HUES48 (cell line): Measurements from ENCODE around the gene PKP1.
A peak's percentile ranks its signal among the peaks of the same experiment; 100 is the strongest.
"Not testable (repeated sequence)": the region's sequence is repeated elsewhere in the genome, so short reads cannot be mapped to it uniquely, and the experiment has no call there.

Experiments used
- H3K27ac ChIP-seq: one replicate; pipeline ENCODE4 v1.7.0; 2013; ENCODE audit warnings: low read depth, low read length, inconsistent platforms
- H3K27me3 ChIP-seq: 2 replicates; pipeline ENCODE4 v1.6.1; 2013; ENCODE audit warnings: mild to moderate bottlenecking, low read length; ENCODE audit not compliant: control insufficient read depth, insufficient read depth
- H3K36me3 ChIP-seq: 2 replicates; pipeline ENCODE4 v1.6.1; 2013; ENCODE audit warnings: low read length; ENCODE audit not compliant: control insufficient read depth, insufficient read depth
- H3K4me1 ChIP-seq: 2 replicates; pipeline ENCODE4 v1.6.1; 2013; ENCODE audit warnings: mild to moderate bottlenecking, low read length; ENCODE audit not compliant: control insufficient read depth, insufficient read depth
- H3K4me3 ChIP-seq: 2 replicates; pipeline ENCODE4 v1.5.1; 2013; ENCODE audit warnings: mild to moderate bottlenecking, low read depth, low read length
- H3K9ac ChIP-seq: 2 replicates; pipeline ENCODE4 v1.6.1; 2013; ENCODE audit warnings: mild to moderate bottlenecking, low read depth, low read length, moderate library complexity
- H3K9me3 ChIP-seq: 2 replicates; pipeline ENCODE4 v1.6.1; 2013; ENCODE audit warnings: low read length; ENCODE audit not compliant: control insufficient read depth, insufficient read depth

PKP1 gene

GRCh38 chr1:201282931-201283829, at the start of gene PKP1:
TSS of gene PKP1 (plus strand) at chr1:201283506. CDS start at chr1:201283703, 197 bp downstream.
- H3K4me1 ChIP-seq, result 0 out of 2 replicates have a peak, but pooled peaks cover 3% of the 10 kb centered on the region
- no peaks in the 10 kb centered on the region for H3K9me3 ChIP-seq
- H3K9ac ChIP-seq, result no peak within 1 kb of the TSS; the same call in 1 of the 2 replicates
- peaks cover 37% of the 10 kb centered on the region for H3K27me3 ChIP-seq
- no peak within 1 kb of the TSS for H3K27ac ChIP-seq
- H3K4me3 ChIP-seq, result peak within 1 kb of the TSS; percentile 39
- H3K36me3 ChIP-seq, result no peaks in the 10 kb centered on the region

GRCh38 chr1:201239646-201240045, 43.7 kb upstream of the PKP1 start:
- not testable (repeated sequence) for H3K4me1 ChIP-seq, H3K36me3 ChIP-seq, H3K27ac ChIP-seq, H3K27me3 ChIP-seq, H3K4me3 ChIP-seq, H3K9ac ChIP-seq, H3K9me3 ChIP-seq

DNA sequence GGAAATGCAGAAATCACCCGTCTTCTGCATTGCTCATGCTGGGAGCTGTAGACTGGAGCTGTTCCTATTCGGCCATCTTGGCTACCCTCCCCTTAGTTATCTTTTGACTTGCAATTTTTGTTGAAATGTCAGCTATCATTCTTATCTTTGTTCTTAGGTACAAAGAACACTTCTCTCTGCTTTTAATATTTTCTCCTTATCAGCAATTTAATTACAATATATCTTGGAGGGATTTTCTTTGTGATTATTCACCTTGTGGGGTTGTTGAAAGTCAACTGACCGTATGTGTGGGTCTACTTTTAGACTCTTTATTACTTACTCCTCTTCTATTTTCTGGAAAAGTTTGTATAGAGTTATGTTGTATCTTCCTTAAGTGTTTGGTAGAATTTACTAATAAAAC, 43.1 kb upstream of the PKP1 start:
- no peak overlapping the region for H3K9ac ChIP-seq
- H3K4me1 ChIP-seq, result no peaks in the 10 kb centered on the region
- H3K27ac ChIP-seq, result no peak overlapping the region
- no peaks in the 10 kb centered on the region for H3K36me3 ChIP-seq
- no peaks in the 10 kb centered on the region; the same call in 1 of the 2 replicates for H3K9me3 ChIP-seq
- H3K27me3 ChIP-seq, result no peaks in the 10 kb centered on the region
- H3K4me3 ChIP-seq, result no peak overlapping the region

- H3K36me3 ChIP-seq, result no peaks in the 10 kb centered on the region
- no peaks in the 10 kb centered on the region; the same call in 1 of the 2 replicates for H3K9me3 ChIP-seq
- no peak overlapping the region for H3K4me3 ChIP-seq
- no peak overlapping the region for H3K9ac ChIP-seq
- no peak overlapping the region for H3K27ac ChIP-seq
- H3K4me1 ChIP-seq, result no peaks in the 10 kb centered on the region
- H3K27me3 ChIP-seq, result no peaks in the 10 kb centered on the region
Observed at GRCh38 chr1:201241736-201242135, 41.6 kb upstream of the PKP1 start.

DNA sequence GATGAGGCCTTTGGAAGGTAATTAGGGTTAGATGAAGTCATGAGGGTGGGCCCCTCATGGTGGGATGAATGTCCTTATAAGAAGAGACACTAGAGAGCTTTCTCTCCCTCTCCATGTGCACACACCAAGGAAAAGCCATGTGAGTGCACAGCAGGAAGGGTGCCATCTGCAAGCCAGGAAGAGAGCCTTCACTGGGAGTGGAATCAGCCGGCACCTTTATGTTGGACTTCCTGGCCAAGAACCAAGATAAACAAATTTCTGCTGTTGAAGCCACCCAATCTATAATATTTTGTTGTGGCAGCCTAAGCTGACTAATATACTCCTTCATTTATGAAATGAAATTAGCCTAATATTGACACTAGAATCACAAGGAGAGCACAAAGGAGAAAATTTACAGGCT, 38.2 kb upstream of the PKP1 start:
- H3K27ac ChIP-seq, result no peak overlapping the region
- H3K36me3 ChIP-seq, result no peaks in the 10 kb centered on the region
- H3K9ac ChIP-seq, result no peak overlapping the region
- H3K27me3 ChIP-seq, result no peaks in the 10 kb centered on the region
- no peaks in the 10 kb centered on the region for H3K9me3 ChIP-seq
- H3K4me3 ChIP-seq, result no peak overlapping the region
- H3K4me1 ChIP-seq, result no peaks in the 10 kb centered on the region

DNA sequence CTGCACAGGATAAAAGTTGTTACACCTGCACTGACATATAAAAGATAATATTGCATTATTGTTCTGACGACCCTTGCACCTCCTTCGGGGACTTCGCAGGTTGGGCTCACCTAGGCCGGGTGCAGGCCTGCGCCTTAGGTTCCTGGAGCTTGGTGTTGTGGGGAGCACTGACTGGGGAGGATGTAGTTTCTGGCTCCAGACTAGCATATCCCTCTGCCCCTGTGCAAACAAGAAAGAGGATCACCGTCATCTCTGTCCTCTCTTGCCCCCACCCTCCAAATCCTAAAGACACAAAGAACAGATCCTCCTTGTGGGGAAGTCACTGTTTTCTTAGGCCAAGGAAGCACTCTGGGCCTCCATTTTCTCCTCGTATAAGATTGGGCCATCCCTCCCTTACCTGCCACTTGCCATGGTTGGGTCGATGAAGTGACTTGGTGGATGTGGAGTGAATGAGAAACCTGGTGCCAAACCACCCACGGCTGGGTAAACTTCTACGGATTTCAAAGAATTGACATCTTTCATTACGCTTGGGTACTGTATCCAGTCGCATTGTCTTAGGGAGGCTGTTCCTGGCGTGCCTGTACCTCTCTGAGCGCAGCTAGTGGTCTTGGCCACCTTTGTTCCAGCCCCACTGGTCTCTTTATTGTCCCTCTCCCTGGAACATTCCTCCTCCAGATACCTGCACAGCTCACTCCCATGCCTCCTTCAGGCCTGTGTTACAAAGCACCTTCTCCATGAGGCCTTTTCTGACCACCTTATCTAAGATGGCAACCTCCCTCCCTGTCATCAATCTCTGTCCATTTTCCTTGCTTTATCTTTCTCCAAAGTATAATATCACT, 34.4 kb upstream of the PKP1 start:
- H3K9ac ChIP-seq, result no peak overlapping the region
- no peak overlapping the region for H3K4me3 ChIP-seq
- no peaks in the 10 kb centered on the region for H3K36me3 ChIP-seq
- no peaks in the 10 kb centered on the region for H3K9me3 ChIP-seq
- H3K27me3 ChIP-seq, result no peaks in the 10 kb centered on the region
- no peaks in the 10 kb centered on the region for H3K4me1 ChIP-seq
- H3K27ac ChIP-seq, result no peak overlapping the region

GRCh38 chr1:201250326-201251011, 32.8 kb upstream of the PKP1 start:
- Histone ChIP-seq H3K4me3 (no peak overlapping the region), H3K27ac (no peak overlapping the region), H3K4me1 (no peaks in the 10 kb centered on the region), H3K9ac (no peak overlapping the region), H3K9me3 (no peaks in the 10 kb centered on the region), H3K27me3 (no peaks in the 10 kb centered on the region), H3K36me3 (no peaks in the 10 kb centered on the region)

DNA sequence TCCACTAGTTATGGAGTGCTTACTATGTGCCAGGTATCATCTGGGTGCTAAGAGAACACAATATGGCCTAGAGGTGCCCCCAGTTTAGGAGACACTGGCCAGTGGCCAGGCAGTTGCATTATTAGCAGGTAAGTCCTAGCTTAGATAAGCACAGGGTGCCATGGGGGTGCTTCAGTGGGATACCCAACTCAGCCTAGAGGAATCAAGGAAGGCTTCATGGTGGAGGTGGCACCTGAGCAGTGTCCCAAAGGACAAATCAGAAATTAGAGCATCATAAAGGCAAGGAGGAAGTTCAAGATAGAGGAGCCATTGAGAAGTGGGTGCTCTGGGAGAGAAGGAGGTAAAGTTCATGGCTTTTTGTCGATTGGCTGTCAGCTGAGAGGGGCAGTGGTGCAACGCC, 31.9 kb upstream of the PKP1 start:
- no peak overlapping the region for H3K27ac ChIP-seq
- no peak overlapping the region for H3K4me3 ChIP-seq

DNA sequence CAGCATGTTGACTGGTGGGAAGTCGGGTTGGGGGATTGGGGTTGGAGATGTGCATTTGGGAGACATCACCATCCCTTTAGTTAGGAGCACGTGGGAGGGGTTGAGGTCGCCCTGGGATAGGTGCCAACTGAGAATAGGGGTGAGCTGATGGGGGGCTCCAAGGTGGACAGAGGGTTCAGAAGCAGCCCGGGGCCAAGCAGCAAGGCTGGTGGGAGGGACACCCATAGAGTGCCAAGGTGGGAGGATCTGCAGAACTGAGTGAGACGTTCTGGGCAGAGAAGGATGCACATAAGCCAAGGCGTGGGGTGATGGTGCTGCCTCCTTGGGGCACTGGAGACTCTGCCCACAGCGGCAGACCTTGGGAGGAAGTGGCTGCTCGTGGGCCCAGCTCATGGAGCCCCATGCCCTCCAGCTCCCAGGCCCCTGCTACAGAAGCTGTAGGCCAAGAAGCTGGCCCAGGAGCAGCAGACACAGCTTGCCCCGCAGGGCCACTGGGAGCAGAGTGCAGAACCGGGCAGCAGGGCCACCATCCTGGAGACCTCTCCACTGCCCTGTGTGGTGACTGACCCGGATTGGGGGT, 31.4 kb upstream of the PKP1 start:
- no peaks in the 10 kb centered on the region for H3K27me3 ChIP-seq
- H3K27ac ChIP-seq, result no peak overlapping the region
- H3K4me1 ChIP-seq, result no peaks in the 10 kb centered on the region
- no peaks in the 10 kb centered on the region for H3K9me3 ChIP-seq
- H3K36me3 ChIP-seq, result no peaks in the 10 kb centered on the region
- no peak overlapping the region for H3K4me3 ChIP-seq
- no peak overlapping the region for H3K9ac ChIP-seq

More for the DNA sequence above, 31.9 kb upstream of the PKP1 start:
- no peak overlapping the region for H3K9ac ChIP-seq
- H3K4me1 ChIP-seq, result no peaks in the 10 kb centered on the region
- no peaks in the 10 kb centered on the region for H3K27me3 ChIP-seq
- H3K9me3 ChIP-seq, result no peaks in the 10 kb centered on the region
- no peaks in the 10 kb centered on the region for H3K36me3 ChIP-seq

GRCh38 chr1:201252944-201253371, 30.3 kb upstream of the PKP1 start:
- H3K27me3 ChIP-seq, result no peaks in the 10 kb centered on the region
- H3K36me3 ChIP-seq, result no peaks in the 10 kb centered on the region
- H3K9ac ChIP-seq, result no peak overlapping the region
- H3K4me3 ChIP-seq, result no peak overlapping the region
- no peaks in the 10 kb centered on the region for H3K9me3 ChIP-seq
- H3K27ac ChIP-seq, result no peak overlapping the region
- H3K4me1 ChIP-seq, result no peaks in the 10 kb centered on the region
